ENCODE measurements around the gene CMC2.

- no peak for TF ChIP-seq POLR2A (IDR thresholded peaks at IDR 0.05)
- TF ChIP-seq CTCF (IDR thresholded peaks at IDR 0.05), result peak in 2 of 7 experiments; percentile 13 to 20
- TF ChIP-seq POLR2AphosphoS5 (IDR thresholded peaks at IDR 0.05), result no peak
These were observed 57.7 kb downstream of the CMC2 start for GRCh38 chr16:80948886-80949493.
